Measurements from ENCODE around the gene MRPL16. TPM values are rescaled to one million over a fixed set of nuclear protein-coding genes. Genes with fewer than 3 reads are reported as not detected.

The MRPL16 gene
- total RNA-seq, 1 donor from 2014 or later, result 42.0 TPM

DNA sequence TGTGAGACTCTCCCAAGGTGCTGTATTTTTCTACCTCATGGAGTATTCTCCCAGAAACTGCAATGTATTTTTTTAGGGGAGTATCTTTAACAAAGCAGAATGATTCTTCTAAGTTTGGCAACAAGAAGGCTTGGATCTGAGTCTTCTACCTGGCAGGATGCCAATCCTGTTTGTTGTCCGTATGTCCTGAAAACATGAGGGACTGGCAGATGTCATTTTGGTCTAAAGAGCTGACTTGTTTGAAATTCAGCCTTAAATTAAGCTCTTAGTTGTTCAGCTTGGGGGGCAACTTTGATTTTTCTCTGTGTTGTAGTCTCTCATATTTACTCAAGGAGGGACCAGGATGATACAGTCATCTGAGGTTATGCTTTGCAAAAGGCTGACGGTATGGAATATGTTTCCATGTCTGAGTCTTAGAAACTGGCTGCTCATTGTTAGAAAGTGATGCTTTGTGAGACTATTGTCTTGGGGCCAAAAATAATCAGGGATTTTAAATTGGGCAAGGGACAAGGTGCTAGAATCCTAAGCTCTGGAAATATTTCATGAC lies 9.3 kb downstream of the MRPL16 start:
- no peak overlapping the region for H3K4me3 Mint-ChIP-seq (ENCODE audit: unreplicated experiment)

DNA sequence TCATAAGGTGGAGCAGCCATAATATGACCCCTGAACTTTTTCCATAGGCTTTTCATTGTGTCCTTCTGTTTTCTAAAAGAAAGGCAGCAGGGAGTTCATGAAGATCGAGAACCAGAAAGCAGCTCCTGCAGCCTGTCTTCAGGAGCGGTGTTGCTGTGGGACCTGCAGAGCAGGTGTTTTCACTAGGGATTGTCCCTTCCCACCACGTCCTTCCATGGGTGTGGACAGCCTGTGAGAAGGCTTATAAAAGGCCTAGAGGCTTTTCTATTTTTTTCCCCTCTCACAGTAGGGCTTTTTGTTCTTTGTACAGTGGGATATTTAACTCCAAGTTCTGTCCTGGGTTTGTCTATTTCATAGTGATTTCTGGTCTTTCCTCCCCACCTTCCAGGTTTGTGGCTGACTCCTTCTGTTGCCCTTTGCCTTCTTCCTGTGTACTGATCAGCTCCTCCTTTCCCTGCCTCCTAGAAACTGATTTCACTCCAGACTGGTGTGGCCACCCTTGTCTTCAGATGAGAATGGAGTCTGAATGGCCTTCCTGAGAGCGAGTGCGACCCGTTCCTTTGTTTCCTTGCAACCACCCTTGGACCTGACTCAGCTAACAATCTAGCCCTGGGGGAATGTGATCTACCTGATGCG lies 10.1 kb downstream of the MRPL16 start:
- Mint-ChIP-seq H3K4me1 (ENCODE audit: unreplicated experiment) (peaks cover 3% of the 10 kb centered on the region), H3K36me3 (ENCODE audit: unreplicated experiment) (peaks cover 21% of the 10 kb centered on the region), H3K9me3 (ENCODE audit: unreplicated experiment) (no peaks in the 10 kb centered on the region), H3K4me3 (ENCODE audit: unreplicated experiment) (no peak overlapping the region), H3K27ac (ENCODE audit: unreplicated experiment) (no peak overlapping the region), H3K27me3 (ENCODE audit: unreplicated experiment) (no peaks in the 10 kb centered on the region)
- TF ChIP-seq, protein P1, sequence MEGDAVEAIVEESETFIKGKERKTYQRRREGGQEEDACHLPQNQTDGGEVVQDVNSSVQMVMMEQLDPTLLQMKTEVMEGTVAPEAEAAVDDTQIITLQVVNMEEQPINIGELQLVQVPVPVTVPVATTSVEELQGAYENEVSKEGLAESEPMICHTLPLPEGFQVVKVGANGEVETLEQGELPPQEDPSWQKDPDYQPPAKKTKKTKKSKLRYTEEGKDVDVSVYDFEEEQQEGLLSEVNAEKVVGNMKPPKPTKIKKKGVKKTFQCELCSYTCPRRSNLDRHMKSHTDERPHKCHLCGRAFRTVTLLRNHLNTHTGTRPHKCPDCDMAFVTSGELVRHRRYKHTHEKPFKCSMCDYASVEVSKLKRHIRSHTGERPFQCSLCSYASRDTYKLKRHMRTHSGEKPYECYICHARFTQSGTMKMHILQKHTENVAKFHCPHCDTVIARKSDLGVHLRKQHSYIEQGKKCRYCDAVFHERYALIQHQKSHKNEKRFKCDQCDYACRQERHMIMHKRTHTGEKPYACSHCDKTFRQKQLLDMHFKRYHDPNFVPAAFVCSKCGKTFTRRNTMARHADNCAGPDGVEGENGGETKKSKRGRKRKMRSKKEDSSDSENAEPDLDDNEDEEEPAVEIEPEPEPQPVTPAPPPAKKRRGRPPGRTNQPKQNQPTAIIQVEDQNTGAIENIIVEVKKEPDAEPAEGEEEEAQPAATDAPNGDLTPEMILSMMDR (IDR thresholded peaks at IDR 0.05), result no peak
- DNase-seq (ENCODE audit: extremely low spot score, unreplicated experiment), result no peak

More for the DNA sequence above, 9.3 kb downstream of the MRPL16 start:
- Mint-ChIP-seq H3K36me3 (ENCODE audit: unreplicated experiment) (peaks cover 21% of the 10 kb centered on the region), H3K9me3 (ENCODE audit: unreplicated experiment) (no peaks in the 10 kb centered on the region), H3K27me3 (ENCODE audit: unreplicated experiment) (no peaks in the 10 kb centered on the region), H3K27ac (ENCODE audit: unreplicated experiment) (no peak overlapping the region), H3K4me1 (ENCODE audit: unreplicated experiment) (peaks cover 3% of the 10 kb centered on the region)
- TF ChIP-seq, protein P1 (IDR thresholded peaks at IDR 0.05), result no peak
- no peak for DNase-seq (ENCODE audit: extremely low spot score, unreplicated experiment)

DNA sequence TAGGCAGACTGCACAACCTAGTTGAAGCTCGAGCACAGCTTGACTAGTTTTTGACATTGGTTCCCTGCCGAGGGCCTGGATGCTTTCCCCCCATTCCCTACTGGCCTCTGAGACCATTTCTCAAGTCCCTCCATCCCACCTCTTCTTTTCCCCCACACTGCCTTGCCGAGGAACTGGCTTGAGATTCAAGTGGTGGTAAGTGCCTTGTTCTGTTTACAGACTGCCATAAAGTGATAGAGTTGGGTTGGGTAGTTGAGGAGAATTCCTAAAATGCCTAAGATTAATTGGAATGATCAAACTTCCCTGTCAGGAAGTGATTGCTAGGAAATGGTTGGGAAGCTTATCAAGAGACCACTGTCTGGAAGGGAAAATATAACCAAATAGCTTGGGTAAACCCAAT lies 16.2 kb downstream of the MRPL16 start:
- no peaks in the 10 kb centered on the region for H3K27me3 Mint-ChIP-seq (ENCODE audit: unreplicated experiment)
- H3K4me1 Mint-ChIP-seq (ENCODE audit: unreplicated experiment), result no peaks in the 10 kb centered on the region
- no peak overlapping the region for H3K27ac Mint-ChIP-seq (ENCODE audit: unreplicated experiment)
- no peak for DNase-seq (ENCODE audit: extremely low spot score, unreplicated experiment)
- TF ChIP-seq, protein P1 (IDR thresholded peaks at IDR 0.05), result no peak
- H3K4me3 Mint-ChIP-seq (ENCODE audit: unreplicated experiment), result no peak overlapping the region
- peaks cover 45% of the 10 kb centered on the region for H3K36me3 Mint-ChIP-seq (ENCODE audit: unreplicated experiment)
- H3K9me3 Mint-ChIP-seq (ENCODE audit: unreplicated experiment), result no peaks in the 10 kb centered on the region

DNA sequence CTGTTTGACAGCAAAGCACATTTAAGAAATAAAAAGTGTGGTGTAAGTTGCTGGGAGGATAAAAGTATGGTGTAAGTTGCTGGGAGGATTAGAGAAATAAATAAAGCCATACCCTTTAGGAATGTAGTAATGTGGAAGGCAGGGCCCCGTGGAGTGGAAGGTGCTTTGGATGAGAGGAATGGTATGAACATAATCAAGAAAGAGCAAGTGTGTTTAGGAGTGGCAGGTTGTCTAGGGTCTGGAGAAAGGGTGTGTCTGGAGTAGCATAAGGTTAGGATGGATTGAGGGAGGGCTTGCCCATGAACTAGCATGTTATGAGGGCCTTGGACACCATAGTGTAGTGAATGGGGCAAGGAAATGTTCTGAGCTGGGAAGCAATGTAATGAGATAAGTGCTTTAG lies 18.1 kb downstream of the MRPL16 start:
- H3K4me1 Mint-ChIP-seq (ENCODE audit: unreplicated experiment), result peaks cover 9% of the 10 kb centered on the region
- H3K27me3 Mint-ChIP-seq (ENCODE audit: unreplicated experiment), result no peaks in the 10 kb centered on the region
- peaks cover 45% of the 10 kb centered on the region for H3K36me3 Mint-ChIP-seq (ENCODE audit: unreplicated experiment)
- no peak overlapping the region for H3K4me3 Mint-ChIP-seq (ENCODE audit: unreplicated experiment)
- DNase-seq (ENCODE audit: extremely low spot score, unreplicated experiment), result no peak
- H3K27ac Mint-ChIP-seq (ENCODE audit: unreplicated experiment), result no peak overlapping the region
- no peaks in the 10 kb centered on the region for H3K9me3 Mint-ChIP-seq (ENCODE audit: unreplicated experiment)
- TF ChIP-seq, protein P1 (IDR thresholded peaks at IDR 0.05), result no peak

DNA sequence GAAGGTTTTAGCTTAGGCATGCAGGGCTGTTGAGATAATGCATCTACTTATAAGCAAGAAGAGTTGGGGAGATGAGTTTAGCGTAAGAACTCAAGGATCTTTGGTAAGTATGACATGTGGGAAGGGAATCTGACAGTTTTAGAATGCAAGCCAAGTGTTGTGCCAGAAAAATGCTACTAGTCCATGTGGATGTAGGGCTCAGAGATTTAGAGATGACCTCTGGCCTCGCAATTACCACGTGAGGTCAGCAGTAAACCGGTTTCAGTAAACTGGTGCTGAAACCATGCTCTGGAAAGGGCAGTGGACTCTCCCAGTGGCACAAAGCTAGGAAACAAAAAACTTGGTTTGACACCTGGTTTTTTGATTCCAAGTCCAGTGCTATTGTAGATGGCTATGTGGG lies 18.9 kb downstream of the MRPL16 start:
- peaks cover 41% of the 10 kb centered on the region for H3K36me3 Mint-ChIP-seq (ENCODE audit: unreplicated experiment)
- TF ChIP-seq, protein P1 (IDR thresholded peaks at IDR 0.05), result no peak
- peaks cover 17% of the 10 kb centered on the region for H3K4me1 Mint-ChIP-seq (ENCODE audit: unreplicated experiment)
- no peak overlapping the region for H3K27ac Mint-ChIP-seq (ENCODE audit: unreplicated experiment)
- H3K4me3 Mint-ChIP-seq (ENCODE audit: unreplicated experiment), result no peak overlapping the region
- no peak for DNase-seq (ENCODE audit: extremely low spot score, unreplicated experiment)
- no peaks in the 10 kb centered on the region for H3K9me3 Mint-ChIP-seq (ENCODE audit: unreplicated experiment)
- no peaks in the 10 kb centered on the region for H3K27me3 Mint-ChIP-seq (ENCODE audit: unreplicated experiment)

Data from osteocyte (in vitro differentiated cells).